ENCODE measurements around the gene CAPN14. TPM values are rescaled to one million over a fixed set of nuclear protein-coding genes. Genes with fewer than 3 reads are reported as not detected.

CAPN14 gene
- total RNA-seq, 1 experiment from 2014 or later: not detected

DNA sequence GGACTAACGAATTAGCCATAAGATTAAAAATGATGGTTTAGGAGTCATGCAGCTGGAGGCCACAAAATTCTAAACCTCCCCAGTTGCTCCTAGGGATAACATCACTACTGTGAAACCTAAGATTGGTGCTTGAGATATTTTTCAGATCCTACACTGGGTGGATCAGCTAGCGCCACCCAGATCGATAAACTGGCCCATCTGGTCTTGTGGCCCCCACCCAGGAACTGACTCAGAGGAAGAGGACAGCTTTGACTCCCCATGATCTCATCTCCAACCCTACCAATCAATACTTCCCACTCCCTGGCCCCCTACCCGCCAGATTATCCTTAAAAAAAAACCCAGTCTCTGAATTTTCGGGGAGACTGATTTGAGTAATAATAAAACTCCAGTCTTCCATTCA, 84.5 kb downstream of the CAPN14 start:
- ChIA-PET CTCF (no interaction called here), POLR2A (no interaction called here)
- Mint-ChIP-seq H3K27me3 (ENCODE audit: insufficient read depth, unreplicated experiment) (peaks cover 25% of the 10 kb centered on the region), H3K36me3 (ENCODE audit: insufficient read depth, unreplicated experiment) (no peaks in the 10 kb centered on the region), H3K9me3 (ENCODE audit: unreplicated experiment) (no peaks in the 10 kb centered on the region), H3K4me3 (ENCODE audit: unreplicated experiment) (no peak overlapping the region), H3K4me1 (ENCODE audit: insufficient read depth, unreplicated experiment) (no peaks in the 10 kb centered on the region), H3K27ac (ENCODE audit: low read depth, unreplicated experiment) (no peak overlapping the region)
- no peak for TF ChIP-seq CTCF (IDR thresholded peaks at IDR 0.05; ENCODE audit: unreplicated experiment)
- BruUV-seq (replicated peaks): no TSS peak
- DNase-seq (ENCODE audit: unreplicated experiment): no peak
- intact Hi-C loops (cut with micrococcal nuclease): no loop called here

DNA sequence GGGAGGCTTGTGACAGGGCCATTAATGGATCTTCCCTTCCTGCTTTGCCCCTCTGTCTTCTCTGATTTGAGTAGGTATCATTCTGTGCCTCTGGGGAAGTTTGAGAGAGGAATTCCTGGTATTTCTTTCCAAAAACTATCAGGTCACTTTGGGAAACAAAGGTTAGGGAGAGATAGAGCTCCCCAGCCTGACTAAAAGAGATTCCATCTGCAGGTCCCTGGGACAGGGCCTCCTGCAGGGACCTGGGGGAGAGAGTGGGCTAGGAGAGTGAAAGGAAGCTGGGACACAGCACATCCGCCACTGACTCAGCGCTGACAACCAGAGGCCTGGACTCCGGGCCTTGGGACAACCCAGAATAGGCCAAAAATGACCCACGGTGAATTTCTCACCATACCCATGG, 85.4 kb downstream of the CAPN14 start:
- H3K27me3 Mint-ChIP-seq (ENCODE audit: insufficient read depth, unreplicated experiment): peaks cover 25% of the 10 kb centered on the region
- no peaks in the 10 kb centered on the region for H3K9me3 Mint-ChIP-seq (ENCODE audit: unreplicated experiment)
- TF ChIP-seq CTCF (IDR thresholded peaks at IDR 0.05; ENCODE audit: unreplicated experiment): no peak
- H3K27ac Mint-ChIP-seq (ENCODE audit: low read depth, unreplicated experiment): no peak overlapping the region
- BruUV-seq (replicated peaks): no TSS peak
- no peaks in the 10 kb centered on the region for H3K36me3 Mint-ChIP-seq (ENCODE audit: insufficient read depth, unreplicated experiment)
- H3K4me3 Mint-ChIP-seq (ENCODE audit: unreplicated experiment): no peak overlapping the region
- POLR2A ChIA-PET: no interaction called here
- DNase-seq (ENCODE audit: unreplicated experiment): no peak
- peaks cover under 1% of the 10 kb centered on the region for H3K4me1 Mint-ChIP-seq (ENCODE audit: insufficient read depth, unreplicated experiment)
- intact Hi-C loops (cut with micrococcal nuclease): no loop called here
- CTCF ChIA-PET: interaction anchor here (0.5 to 1.2 kb wide), 2 partner anchors 12 to 986 kb away, joined by 3 read pairs; no protein-coding TSS in a partner anchor

- CTCF ChIA-PET: interaction anchor here (0.6 to 1.0 kb wide), 5 partner anchors 40 to 1521 kb away, joined by 3 to 7 read pairs (median 4); no protein-coding TSS in a partner anchor
- intact Hi-C loops (cut with micrococcal nuclease): no loop called here
- BruUV-seq (replicated peaks): no TSS peak
Observed at GRCh38 chr2:31129375-31130171, 87.7 kb downstream of the CAPN14 start.

DNA sequence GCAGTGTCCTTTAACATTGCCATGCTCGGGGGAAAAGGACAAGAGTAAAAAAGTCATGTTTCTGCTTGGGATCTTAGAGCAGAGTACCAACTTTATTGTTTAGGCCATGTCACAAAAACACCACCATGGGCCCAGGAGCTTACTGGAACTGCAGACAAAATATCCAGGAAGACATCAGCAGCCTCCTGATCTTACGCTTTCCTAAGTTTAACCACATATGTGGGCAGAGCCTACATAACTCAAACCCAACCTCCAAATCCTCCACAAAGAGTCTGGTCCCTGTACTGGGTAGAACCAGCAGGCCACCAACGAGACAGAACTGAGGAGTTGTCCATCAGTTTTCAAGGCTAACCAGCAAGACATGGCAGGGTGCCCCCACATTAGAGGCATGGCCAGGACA, 89.4 kb downstream of the CAPN14 start:
- BruUV-seq (replicated peaks): no TSS peak
- no peak for TF ChIP-seq CTCF (IDR thresholded peaks at IDR 0.05; ENCODE audit: unreplicated experiment)

More at GRCh38 chr2:31129375-31130171, 87.7 kb downstream of the CAPN14 start:
- Mint-ChIP-seq H3K27me3 (ENCODE audit: insufficient read depth, unreplicated experiment) (peaks cover 7% of the 10 kb centered on the region), H3K9me3 (ENCODE audit: unreplicated experiment) (no peaks in the 10 kb centered on the region), H3K4me1 (ENCODE audit: insufficient read depth, unreplicated experiment) (peaks cover 13% of the 10 kb centered on the region), H3K27ac (ENCODE audit: low read depth, unreplicated experiment) (no peak overlapping the region), H3K36me3 (ENCODE audit: insufficient read depth, unreplicated experiment) (no peaks in the 10 kb centered on the region), H3K4me3 (ENCODE audit: unreplicated experiment) (no peak overlapping the region)
- DNase-seq (ENCODE audit: unreplicated experiment): no peak
- no peak for TF ChIP-seq CTCF (IDR thresholded peaks at IDR 0.05; ENCODE audit: unreplicated experiment)
- POLR2A ChIA-PET: no interaction called here

More for the DNA sequence above, 89.4 kb downstream of the CAPN14 start:
- no peak for DNase-seq (ENCODE audit: unreplicated experiment)
- no peak overlapping the region for H3K4me3 Mint-ChIP-seq (ENCODE audit: unreplicated experiment)
- no peaks in the 10 kb centered on the region for H3K9me3 Mint-ChIP-seq (ENCODE audit: unreplicated experiment)
- intact Hi-C loops (cut with micrococcal nuclease): no loop called here
- H3K4me1 Mint-ChIP-seq (ENCODE audit: insufficient read depth, unreplicated experiment): peaks cover 13% of the 10 kb centered on the region
- H3K36me3 Mint-ChIP-seq (ENCODE audit: insufficient read depth, unreplicated experiment): no peaks in the 10 kb centered on the region
- POLR2A ChIA-PET: no interaction called here
- H3K27ac Mint-ChIP-seq (ENCODE audit: low read depth, unreplicated experiment): no peak overlapping the region
- CTCF ChIA-PET: no interaction called here
- no peaks in the 10 kb centered on the region for H3K27me3 Mint-ChIP-seq (ENCODE audit: insufficient read depth, unreplicated experiment)

Data from MCF 10A (cell line).